HG03108 (cell line): ENCODE results near the gene DNASE1L2.
"Not testable (repeated sequence)": the region's sequence is repeated elsewhere in the genome, so short reads cannot be mapped to it uniquely, and the experiment has no call there.

ENCODE experiments used
- ATAC-seq: cut with Tn5 transposase; IDR thresholded peaks from one replicate; pipeline ENCODE4 v1.9.1; 2021; ENCODE audit warnings: moderate library complexity; ENCODE audit not compliant: unreplicated experiment

Gene DNASE1L2

GRCh38 chr16:2203119-2203688 lies 33.0 kb upstream of the DNASE1L2 start:
- not testable (repeated sequence) for ATAC-seq

DNA sequence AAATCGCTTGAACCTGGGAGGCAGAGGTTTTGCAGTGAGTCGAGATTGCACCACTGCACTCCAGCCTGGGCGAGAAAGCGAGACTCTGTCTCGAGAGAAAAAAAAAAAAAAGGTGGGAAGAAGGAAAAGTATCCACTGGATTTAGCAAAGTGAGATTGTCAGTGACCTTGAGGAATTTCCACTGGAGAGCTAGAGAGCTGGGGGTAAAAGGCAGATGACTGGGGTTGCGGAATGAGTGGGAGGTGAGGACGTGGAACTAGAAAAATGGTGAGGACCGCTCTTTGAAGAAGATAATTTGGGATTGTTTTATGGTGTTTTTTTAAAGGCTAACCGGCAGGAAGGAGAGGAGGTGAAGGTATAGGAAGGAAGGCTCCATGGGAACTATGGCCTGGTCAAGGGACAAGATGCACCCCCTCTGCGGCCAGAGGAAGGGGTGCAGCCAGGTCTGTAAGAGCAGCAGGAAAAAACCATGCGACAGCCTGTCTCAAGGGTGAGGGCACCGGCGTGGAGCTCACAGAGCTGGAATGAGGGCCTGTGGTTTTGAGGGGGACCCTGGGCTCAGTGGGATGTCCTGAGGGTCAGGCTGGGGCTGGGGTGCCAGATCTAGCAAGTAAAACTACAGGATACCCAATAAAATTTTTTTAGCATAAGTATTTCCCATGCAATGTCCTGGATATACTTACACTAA lies 31.7 kb upstream of the DNASE1L2 start:
- ATAC-seq = no peak

DNA sequence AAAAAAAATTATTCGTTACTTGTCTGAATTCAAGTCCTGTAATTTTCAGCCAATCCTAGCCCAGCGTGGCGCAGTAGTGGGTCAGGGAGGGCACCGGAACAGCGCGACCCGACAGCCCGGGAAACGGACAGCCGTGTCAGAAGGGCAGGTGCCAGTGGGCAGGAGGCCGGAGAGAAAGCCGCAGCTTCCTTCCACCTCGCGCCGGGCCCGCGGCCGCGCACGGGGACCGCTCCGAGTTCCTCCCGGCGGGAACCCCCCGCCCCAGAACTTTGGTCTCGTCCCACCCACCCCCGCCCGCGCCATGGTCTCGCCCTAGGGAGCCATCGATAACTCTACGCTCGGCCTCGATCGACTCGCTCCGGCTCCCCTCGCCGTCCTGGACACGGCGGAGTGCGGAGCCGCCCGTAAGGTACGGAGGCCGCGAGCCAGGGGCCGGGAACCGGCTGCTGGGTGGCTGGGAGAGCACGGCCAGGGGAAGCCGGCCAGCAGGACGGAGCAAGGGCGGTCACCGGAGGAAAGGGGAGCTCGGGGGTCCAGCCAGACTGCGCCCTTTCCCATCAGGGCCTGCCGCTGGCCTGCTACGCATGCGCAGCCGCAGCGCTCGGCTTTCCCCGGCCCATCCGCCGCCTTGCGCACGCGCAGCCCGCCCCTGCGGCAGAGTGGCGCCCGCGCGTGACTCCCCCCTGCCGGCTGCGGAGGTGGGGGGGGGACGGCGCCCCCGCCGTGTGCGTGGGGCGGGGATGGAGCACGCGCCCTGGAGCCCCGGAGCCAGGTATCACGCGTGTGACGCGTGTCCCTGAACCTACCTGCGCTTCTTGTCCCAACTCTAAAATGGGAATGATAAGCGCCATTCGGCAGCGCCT lies 30.9 kb upstream of the DNASE1L2 start, which contains the start of gene MLST8:
Gene MLST8 (plus strand): TSS at position 351 of the 863 bp plus-strand sequence. CDS start 632 bp downstream, outside the sequence.
- peak; percentile 64 for ATAC-seq

DNA sequence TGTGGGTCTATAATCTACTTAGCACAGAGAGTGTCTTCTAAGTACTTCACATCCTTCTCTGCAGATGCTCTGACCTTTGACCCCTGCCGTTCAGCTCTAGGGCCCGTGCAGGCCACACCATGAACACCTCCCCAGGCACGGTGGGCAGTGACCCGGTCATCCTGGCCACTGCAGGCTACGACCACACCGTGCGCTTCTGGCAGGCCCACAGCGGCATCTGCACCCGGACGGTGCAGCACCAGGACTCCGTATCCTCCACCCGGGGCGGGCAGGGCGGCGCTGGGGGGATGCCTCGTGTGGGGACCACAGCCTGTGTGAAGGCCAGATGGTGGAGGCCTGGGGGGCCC lies 30.3 kb upstream of the DNASE1L2 start:
- ATAC-seq = peak; percentile 4

- ATAC-seq = no peak
Measured at GRCh38 chr16:2206420-2206779, 29.8 kb upstream of the DNASE1L2 start.

GRCh38 chr16:2206780-2207433 lies 29.3 kb upstream of the DNASE1L2 start:
- ATAC-seq = no peak

GRCh38 chr16:2207872-2208271 lies 28.4 kb upstream of the DNASE1L2 start:
- no peak for ATAC-seq

DNA sequence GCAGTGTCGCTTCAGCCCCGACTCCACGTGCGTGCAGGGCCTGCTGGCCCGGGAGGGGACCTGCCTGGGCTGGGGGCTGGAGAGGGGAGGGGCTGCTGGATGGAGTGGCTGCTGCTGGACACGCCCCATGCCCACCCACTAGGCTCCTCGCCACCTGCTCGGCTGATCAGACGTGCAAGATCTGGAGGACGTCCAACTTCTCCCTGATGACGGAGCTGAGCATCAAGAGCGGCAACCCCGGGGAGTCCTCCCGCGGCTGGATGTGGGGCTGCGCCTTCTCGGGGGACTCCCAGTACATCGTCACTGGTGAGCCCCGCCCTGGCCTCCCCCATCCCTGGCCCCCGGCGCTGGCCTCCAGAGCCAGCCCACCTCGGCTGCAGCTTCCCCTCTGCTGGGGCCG lies 27.9 kb upstream of the DNASE1L2 start:
- ATAC-seq = no peak

GRCh38 chr16:2208772-2209171 lies 27.5 kb upstream of the DNASE1L2 start:
- no peak for ATAC-seq

- no peak for ATAC-seq
Measured at GRCh38 chr16:2209258-2210008, 26.8 kb upstream of the DNASE1L2 start.

- no peak for ATAC-seq
Measured at GRCh38 chr16:2210009-2210332, 26.3 kb upstream of the DNASE1L2 start.

DNA sequence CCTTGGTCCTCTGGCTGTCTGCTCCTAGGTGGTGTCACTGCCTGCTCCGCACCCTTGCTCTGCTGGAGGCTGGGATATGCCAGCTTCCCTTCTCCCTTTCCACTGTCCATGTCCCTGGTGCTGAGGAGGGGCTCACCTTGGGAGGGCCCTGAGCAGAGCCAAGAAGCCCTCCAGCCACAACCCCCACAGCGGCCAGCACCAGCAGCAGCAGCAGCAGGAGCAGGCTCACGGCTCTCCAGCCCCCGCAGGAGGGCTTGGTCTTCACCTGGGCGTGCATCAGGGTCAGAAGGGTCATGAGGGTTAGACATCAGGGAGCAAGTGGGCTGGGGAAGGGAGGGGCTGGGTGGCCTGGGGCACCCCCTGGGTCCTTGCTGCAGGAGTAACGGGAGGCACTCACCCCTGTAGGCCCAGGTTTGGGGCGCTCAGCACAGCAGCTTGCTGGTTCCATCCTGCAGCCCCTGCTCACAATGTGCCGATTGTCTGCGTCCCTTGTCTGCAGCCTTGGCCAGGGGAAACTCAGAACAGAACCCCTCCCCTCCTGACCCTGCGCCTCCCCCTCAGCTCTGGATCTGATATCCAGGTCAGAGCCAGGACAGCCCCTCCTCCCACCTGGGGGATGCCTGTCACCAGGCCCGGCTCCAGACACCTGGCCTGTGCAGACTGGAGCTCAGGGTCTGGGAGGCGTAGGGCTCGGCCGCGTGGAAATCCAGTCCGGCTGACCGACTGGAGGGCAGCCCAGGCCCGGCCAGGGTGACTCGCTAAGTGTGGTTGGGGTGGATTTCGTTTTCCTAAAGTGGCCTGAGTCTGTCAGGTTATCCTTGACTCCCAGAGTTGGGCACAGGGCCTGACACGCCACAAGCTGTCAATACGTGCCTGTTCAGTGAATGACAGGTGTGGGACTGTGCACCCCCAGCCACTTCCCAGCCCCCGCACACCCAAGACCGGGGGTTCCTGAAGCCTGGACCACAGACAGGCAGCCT lies 25.6 kb upstream of the DNASE1L2 start, which contains the start of gene BRICD5:
Gene BRICD5 (minus strand): TSS at position 478 of the 980 bp plus-strand sequence. CDS start 30 bp downstream, at position 448.
- no peak for ATAC-seq

DNA sequence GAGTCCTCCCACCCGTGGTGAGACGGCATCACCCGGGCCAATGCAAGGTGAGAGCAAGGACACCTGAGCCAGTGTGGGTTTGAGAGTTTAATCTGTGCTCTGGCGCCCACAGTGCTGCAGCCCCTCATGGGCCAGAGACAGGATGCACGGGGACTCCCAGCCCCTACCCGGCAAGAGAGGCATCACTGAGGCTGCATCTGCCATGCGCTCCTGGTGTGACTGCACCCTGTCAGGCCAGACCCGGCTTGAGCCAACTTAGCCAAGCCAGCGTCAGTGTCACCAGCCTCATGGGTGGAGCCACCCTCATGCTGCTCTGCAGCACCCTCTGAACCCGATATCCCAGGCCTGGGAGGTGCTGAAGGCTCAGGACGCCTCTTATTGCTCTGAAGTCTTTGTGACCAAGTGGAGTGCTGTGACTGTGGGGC lies 24.3 kb upstream of the DNASE1L2 start:
- ATAC-seq = no peak

GRCh38 chr16:2212362-2213324 lies 23.6 kb upstream of the DNASE1L2 start:
- ATAC-seq = no peak

- ATAC-seq = no peak
Measured at GRCh38 chr16:2213817-2214718, 22.2 kb upstream of the DNASE1L2 start.

GRCh38 chr16:2214719-2214968 lies 21.6 kb upstream of the DNASE1L2 start, which contains the start of gene PGP:
Gene PGP, minus strand, starts transcription at chr16:2214840. Its CDS starts 63 bp downstream, at chr16:2214777.
- ATAC-seq = peak; percentile 85

DNA sequence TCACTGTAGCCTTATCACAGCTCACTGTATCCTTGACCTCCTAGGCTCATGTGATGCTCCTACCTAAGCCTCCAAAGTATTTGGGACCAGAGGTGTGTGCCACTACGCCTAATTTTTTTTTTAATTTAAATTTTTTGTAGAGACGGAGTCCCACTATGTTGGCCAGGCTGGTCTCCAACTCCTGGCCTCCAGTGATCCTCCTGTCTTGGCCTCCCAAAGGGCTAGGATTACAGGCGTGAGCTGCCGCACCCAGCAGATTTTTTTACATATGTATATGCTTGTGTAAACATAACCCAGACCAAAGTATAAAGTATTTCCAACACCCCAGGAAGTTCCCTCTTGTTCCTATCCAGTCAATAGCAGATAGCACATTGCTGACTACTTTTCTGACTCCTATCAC lies 19.9 kb upstream of the DNASE1L2 start:
- ATAC-seq = no peak
